Astrocyte of the hippocampus (primary cell): ENCODE data around the gene KRTAP5-4.
"Not testable (repeated sequence)": the region's sequence is repeated elsewhere in the genome, so short reads cannot be mapped to it uniquely, and the experiment has no call there.

Experiments used
- DNase-seq: peaks from one replicate; pipeline ENCODE4 v3.0.0; 2011; ENCODE audit warnings: low read depth, low spot score

The KRTAP5-4 gene

DNA sequence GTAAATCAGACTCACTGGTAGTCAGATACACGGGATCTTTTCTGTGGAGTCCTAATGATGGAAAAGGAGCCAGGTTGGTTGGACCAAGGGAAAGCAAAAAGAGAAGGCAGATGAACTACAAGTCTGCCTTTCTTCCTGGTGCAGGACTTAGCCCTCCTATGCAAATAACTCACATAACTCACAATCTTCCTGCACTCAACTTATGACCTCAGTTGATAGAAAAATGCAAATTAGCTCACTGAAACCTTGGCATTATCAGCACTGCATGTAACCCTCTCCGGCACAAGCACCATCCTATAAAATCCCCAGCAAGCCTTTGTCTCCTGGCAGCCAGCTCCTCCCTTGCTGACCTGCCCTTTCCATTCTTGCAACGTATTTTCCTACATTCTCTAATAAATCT lies 20.3 kb downstream of the KRTAP5-4 start:
- not testable (repeated sequence) for DNase-seq

DNA sequence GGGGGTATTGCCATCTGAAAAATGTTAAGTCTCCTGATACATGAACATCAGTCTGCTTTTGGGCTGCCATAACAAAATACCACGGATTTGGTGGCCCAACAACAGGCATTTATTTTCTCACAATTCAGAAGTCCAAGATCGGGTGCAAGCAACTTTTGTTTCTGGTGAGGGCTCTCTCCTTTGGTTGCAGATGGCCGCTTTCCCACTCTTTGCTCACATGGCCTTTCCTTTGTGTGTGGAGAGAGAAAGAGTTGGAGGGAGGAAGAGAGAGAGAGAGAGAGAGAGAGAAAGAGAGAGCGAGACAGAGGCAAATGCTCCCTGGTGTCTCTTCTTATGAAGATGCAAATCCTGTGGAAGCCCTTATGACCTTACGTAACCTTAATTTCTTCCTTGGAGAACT lies 21.3 kb downstream of the KRTAP5-4 start:
- DNase-seq = no peak

GRCh38 chr11:1598816-1599215 lies 23.1 kb downstream of the KRTAP5-4 start:
- DNase-seq = peak; percentile 8

DNA sequence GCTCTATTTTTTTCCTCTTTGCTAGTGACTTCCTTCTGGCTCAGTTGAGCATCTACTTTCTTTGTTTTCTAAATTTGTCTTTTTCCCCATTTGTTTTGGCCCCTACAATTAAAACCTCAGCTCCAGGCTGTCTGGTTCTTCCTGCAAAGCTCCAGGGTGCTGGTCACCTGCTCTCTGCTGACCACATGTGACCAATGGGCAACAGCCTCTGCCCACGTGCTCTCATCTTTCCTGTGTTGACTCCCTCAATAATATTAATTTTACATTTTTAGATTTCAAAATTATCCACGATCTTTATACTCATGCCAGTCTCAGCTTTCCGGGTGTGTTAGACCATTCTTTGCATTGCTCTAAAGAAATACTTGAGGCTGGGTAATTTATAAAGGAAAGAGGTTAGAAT lies 23.5 kb downstream of the KRTAP5-4 start:
- not testable (repeated sequence) for DNase-seq

- DNase-seq = no peak
Observed at GRCh38 chr11:1597994-1598380, 24.0 kb downstream of the KRTAP5-4 start, which contains the start of gene KRTAP5-2. Gene KRTAP5-2, minus strand, starts transcription at chr11:1598294. Its CDS starts 44 bp downstream, at chr11:1598250.

- DNase-seq = no peak
Observed at GRCh38 chr11:1597331-1597993, 24.5 kb downstream of the KRTAP5-4 start.

GRCh38 chr11:1596576-1597121 lies 25.3 kb downstream of the KRTAP5-4 start:
- DNase-seq = not testable (repeated sequence)

GRCh38 chr11:1595994-1596575 lies 25.9 kb downstream of the KRTAP5-4 start:
- not testable (repeated sequence) for DNase-seq

- no peak for DNase-seq
Observed at GRCh38 chr11:1592628-1593027, 29.3 kb downstream of the KRTAP5-4 start.

DNA sequence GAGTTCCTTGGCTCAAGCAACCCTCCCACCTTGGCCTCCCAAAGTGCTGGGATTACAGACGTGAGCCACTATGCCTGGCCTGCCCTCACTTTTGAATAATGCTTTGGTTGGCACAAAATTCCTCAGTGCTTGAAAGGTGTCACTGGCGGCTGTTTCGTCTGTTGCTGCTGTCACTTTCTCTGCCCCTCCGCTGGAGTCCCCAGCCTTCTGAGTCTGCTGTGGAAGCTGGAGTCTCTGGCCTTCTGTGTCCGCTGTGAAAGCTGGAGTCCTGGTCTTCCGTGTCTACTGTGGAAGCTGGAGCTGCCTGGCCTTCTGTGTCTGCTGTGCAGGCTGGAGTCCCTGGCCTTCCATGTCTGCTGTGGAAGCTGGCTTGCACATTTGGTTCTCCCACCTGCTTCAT lies 31.9 kb downstream of the KRTAP5-4 start:
- no peak for DNase-seq

DNA sequence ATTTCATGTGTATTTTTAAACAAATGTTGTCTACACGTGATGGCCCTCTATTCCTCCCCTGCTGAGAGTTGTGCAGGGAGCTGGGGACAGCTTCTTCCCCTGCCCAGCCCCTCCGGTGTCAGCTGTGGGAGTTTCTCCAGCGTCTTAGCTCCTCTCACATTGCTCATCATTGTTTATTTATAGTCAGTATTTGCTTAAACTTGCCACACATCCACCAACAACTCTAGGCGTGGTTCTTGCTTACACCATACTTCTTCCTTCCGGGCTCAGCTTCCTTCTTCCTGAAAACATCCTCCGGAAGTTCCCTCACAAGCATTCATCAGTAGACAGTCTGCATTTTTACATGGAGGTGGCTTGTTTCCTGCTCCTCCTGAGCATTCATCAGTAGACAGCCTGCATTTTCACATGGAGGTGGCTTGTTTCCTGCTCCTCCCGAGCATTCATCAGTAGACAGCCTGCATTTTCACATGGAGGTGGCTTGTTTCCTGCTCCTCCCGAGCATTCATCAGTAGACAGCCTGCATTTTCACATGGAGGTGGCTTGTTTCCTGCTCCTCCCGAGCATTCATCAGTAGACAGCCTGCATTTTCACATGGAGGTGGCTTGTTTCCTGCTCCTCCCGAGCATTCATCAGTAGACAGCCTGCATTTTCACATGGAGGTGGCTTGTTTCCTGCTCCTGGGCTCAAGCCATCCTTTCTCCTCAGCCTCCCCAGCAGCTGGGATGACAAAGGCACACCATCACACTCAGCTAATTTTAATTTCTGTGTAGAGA lies 32.6 kb downstream of the KRTAP5-4 start:
- not testable (repeated sequence) for DNase-seq

GRCh38 chr11:1586699-1587098 lies 35.2 kb downstream of the KRTAP5-4 start:
- DNase-seq = no peak

DNA sequence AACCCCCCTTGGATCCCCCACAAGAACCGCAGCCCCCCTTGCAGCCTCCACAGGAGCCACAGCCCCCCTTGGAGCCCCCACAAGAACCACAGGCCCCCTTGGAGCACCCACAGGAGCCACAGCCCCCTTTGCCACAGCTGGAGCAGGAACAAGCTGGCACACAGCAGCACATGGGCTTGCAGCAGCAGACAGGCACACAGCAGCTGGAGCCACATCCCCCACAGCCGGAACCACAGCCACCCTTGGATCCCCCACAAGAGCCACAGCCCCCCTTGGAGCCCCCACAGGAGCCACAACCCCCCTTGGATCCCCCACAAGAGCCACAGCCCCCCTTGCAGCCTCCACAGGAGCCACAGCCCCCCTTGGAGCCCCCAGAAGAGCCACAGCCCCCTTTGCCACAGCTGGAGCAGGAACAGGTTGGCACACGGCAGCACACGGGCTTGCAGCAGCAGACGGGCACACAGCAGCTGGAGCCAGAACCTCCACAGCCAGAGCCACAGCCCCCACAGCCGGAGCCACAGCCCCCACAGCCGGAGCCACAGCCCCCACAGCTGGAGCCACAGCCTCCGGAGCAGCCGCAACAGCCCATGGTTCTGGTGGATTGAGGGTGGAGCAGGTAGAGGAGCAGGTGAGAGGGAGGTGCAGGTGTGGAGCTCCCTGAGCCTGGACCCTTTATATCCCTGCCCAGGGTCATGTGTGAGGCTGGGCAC lies 37.1 kb downstream of the KRTAP5-4 start, which contains the start of gene KRTAP5-1:
Gene KRTAP5-1 (minus strand): TSS at position 623 of the 710 bp plus-strand sequence. CDS start 34 bp downstream, at position 589.
- not testable (repeated sequence) for DNase-seq

DNA sequence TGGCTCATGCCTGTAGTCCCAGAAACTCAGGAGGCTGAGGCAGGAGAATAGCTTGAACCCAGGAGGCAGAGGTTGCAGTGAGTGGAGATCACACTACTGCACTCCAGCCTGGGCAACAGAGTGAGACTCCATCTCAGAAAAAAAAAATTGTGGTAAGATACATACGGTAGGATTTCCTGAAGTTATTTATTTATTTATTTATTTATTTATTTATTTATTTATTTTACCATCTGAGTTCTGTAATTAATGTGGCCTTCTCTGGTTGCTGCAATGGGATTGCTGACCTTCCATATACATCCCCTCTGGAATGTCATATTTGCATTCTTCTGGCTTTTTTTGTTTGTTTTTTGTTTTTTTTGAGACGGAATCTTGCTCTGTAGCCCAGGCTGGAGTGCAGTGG lies 39.0 kb downstream of the KRTAP5-4 start:
- not testable (repeated sequence) for DNase-seq

GRCh38 chr11:1581976-1582375 lies 40.0 kb downstream of the KRTAP5-4 start:
- DNase-seq = no peak

- DNase-seq = no peak
Observed at GRCh38 chr11:1576825-1577224, 45.1 kb downstream of the KRTAP5-4 start.

- DNase-seq = not testable (repeated sequence)
Observed at GRCh38 chr11:1575756-1576155, 46.2 kb downstream of the KRTAP5-4 start.

GRCh38 chr11:1574933-1575242 lies 47.0 kb downstream of the KRTAP5-4 start:
- DNase-seq = no peak

DNA sequence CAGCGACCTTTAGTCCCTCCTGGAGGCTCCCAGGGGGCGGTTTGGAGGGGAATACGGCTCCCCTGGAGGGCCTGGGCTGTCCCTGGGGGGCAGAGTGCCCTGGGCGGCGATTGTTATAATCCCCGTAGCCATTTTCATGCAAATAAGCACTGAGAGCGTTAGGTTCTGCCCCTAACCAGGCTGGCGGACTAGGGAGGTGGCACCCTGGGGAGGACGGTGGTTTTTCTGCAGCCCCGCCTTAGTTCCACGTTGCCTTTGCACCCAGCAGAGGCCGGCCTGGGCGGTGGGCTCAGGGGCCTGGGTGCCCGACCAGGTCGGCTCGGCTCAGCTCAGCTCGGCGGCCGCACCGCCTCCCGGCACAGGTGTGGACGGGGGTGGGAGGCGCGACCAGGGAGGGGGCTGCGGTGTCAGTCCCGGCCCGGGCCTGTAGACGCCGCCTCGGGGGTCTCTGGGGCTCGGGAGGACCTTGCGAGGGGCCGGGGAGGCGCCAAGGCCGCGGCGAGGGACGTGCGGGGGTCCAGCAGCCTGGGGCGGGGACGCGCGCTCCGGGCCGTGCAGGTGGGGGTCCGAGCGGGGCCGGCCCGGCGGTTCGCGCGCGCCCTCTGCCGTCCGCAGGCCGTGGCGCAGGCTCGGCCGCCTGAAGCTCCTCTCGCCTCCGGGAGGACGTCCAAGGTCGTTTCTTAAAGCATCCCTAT lies 47.6 kb downstream of the KRTAP5-4 start:
- peak; percentile 75 for DNase-seq

- DNase-seq = peak; percentile 28
Observed at GRCh38 chr11:1573903-1574237, 48.1 kb downstream of the KRTAP5-4 start.
